ENCODE results near the gene GCSH. TPM values are rescaled to one million over a fixed set of nuclear protein-coding genes. Genes with fewer than 3 reads are reported as not detected.

Gene GCSH
- total and polyA plus RNA-seq, 2 of the 13 experiments (the other 11 are each of a cell fraction or from before 2014, with no cell fraction given) = 35.9 to 103 TPM

GRCh38 chr16:81077076-81077940, 18.9 kb downstream of the GCSH start, which contains the start of gene C16orf46 (continued):
- TF ChIP-seq ZBTB2 (CRISPR knock-in tag; IDR thresholded peaks at IDR 0.05; ENCODE audit: low read depth) (no peak), THRA (CRISPR knock-in tag; IDR thresholded peaks at IDR 0.05; ENCODE audit: borderline replicate concordance) (peak; percentile 26; the same call in 1 of the 2 replicates), ZNF207 (IDR thresholded peaks at IDR 0.05; ENCODE audit: borderline replicate concordance) (no peak), STAG1 (CRISPR knock-in tag; IDR thresholded peaks at IDR 0.05) (no peak), NFATC3 (CRISPR knock-in tag; IDR thresholded peaks at IDR 0.05) (peak; percentile 40; the same call in 1 of the 2 replicates), ZNF891 (CRISPR knock-in tag; IDR thresholded peaks at IDR 0.05) (peak; percentile 90), ZNF563 (CRISPR knock-in tag; IDR thresholded peaks at IDR 0.05) (no peak), ASH2L (IDR thresholded peaks at IDR 0.05; ENCODE audit: insufficient read length, low read depth, low read length) (peak; percentile 96), YEATS2 (CRISPR knock-in tag; IDR thresholded peaks at IDR 0.05; ENCODE audit: borderline replicate concordance) (peak; percentile 89), ZSCAN22 (CRISPR knock-in tag; IDR thresholded peaks at IDR 0.05) (no peak), TBL1XR1 (IDR thresholded peaks at IDR 0.05; ENCODE audit: borderline replicate concordance, low read length, partially characterized antibody) (peak; percentile 14), PHF5A (CRISPR knock-in tag; IDR thresholded peaks at IDR 0.05; ENCODE audit: low read depth, unreplicated experiment) (peak; percentile 79), ZNF572 (CRISPR knock-in tag; IDR thresholded peaks at IDR 0.05) (peak; percentile 92), XBP1 (CRISPR knock-in tag; IDR thresholded peaks at IDR 0.05) (no peak; the same call in 1 of the 2 replicates), CENPT (CRISPR knock-in tag; IDR thresholded peaks at IDR 0.05; ENCODE audit: low read depth) (peak; percentile 84; the same call in 1 of the 2 replicates), CBX5 (CRISPR knock-in tag; IDR thresholded peaks at IDR 0.05; ENCODE audit: borderline replicate concordance) (peak; percentile 68; the same call in 1 of the 2 replicates), ZNF251 (CRISPR knock-in tag; IDR thresholded peaks at IDR 0.05) (no peak; the same call in 1 of the 2 replicates), TAF15 (IDR thresholded peaks at IDR 0.05; ENCODE audit: low read depth, low read length, poor library complexity, severe bottlenecking) (peak; percentile 17), GTF2F1 (IDR thresholded peaks at IDR 0.05; ENCODE audit: low read length) (peak; percentile 66; the same call in 1 of the 2 replicates), ZBTB8A (CRISPR knock-in tag; IDR thresholded peaks at IDR 0.05; ENCODE audit: borderline replicate concordance, low read depth) (no peak), MYNN (CRISPR knock-in tag; IDR thresholded peaks at IDR 0.05; ENCODE audit: low read depth) (no peak; the same call in 1 of the 2 replicates), ZNF777 (CRISPR knock-in tag; IDR thresholded peaks at IDR 0.05) (peak; percentile 82), SNAPC2 (CRISPR knock-in tag; IDR thresholded peaks at IDR 0.05) (peak; percentile 71; the same call in 1 of the 2 replicates), NPAS2 (CRISPR knock-in tag; IDR thresholded peaks at IDR 0.05; ENCODE audit: borderline replicate concordance) (no peak), PLRG1 (conservative IDR thresholded peaks at IDR 0.05) (no peak), SMAD1 (CRISPR knock-in tag; IDR thresholded peaks at IDR 0.05; ENCODE audit: borderline replicate concordance, low read depth) (peak; percentile 98)
- TF ChIP-seq, protein P1, sequence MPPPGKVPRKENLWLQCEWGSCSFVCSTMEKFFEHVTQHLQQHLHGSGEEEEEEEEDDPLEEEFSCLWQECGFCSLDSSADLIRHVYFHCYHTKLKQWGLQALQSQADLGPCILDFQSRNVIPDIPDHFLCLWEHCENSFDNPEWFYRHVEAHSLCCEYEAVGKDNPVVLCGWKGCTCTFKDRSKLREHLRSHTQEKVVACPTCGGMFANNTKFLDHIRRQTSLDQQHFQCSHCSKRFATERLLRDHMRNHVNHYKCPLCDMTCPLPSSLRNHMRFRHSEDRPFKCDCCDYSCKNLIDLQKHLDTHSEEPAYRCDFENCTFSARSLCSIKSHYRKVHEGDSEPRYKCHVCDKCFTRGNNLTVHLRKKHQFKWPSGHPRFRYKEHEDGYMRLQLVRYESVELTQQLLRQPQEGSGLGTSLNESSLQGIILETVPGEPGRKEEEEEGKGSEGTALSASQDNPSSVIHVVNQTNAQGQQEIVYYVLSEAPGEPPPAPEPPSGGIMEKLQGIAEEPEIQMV (CRISPR knock-in tag; IDR thresholded peaks at IDR 0.05; ENCODE audit: low read depth) = no peak
